Natural killer cell (primary cell): ENCODE measurements around the gene MAPKAP1. TPM values are rescaled to one million over a fixed set of nuclear protein-coding genes. Genes with fewer than 3 reads are reported as not detected.
A peak's percentile ranks its signal among the peaks of the same experiment; 100 is the strongest.

ENCODE experiments used
- ATAC-seq, 3 donors: fragments of 150-1000 bp in 2 of 3; fragments of 200-7000 bp in 1 of 3; cut with Tn5 transposase; 1 replicate in 1 of 3; 2 replicates in 2 of 3; pipeline ENCODE4 v1.10.0; 2021; ENCODE audit warnings: mild to moderate bottlenecking in 2 of 3, moderate library complexity in 2 of 3
- DNase-seq, 2 donors: peaks; one replicate each; pipeline versions ENCODE4 v3.0.0 to v3.0.0-alpha.2; 2013 to 2021; ENCODE audit warnings: mixed read lengths in 1 of 2
- H3K27ac ChIP-seq: one replicate; pipeline ENCODE4 v1.5.1; 2013; ENCODE audit warnings: mild to moderate bottlenecking, low read length
- H3K27me3 ChIP-seq: one replicate; pipeline ENCODE4 v1.6.1; 2013; ENCODE audit warnings: low read length; ENCODE audit not compliant: control insufficient read depth, insufficient read depth
- H3K36me3 ChIP-seq: one replicate; pipeline ENCODE4 v1.6.1; 2013; ENCODE audit warnings: low read length; ENCODE audit not compliant: control insufficient read depth, insufficient read depth
- H3K4me1 ChIP-seq: one replicate; pipeline ENCODE4 v1.6.1; 2013; ENCODE audit warnings: low read length; ENCODE audit not compliant: control insufficient read depth, insufficient read depth
- H3K4me3 ChIP-seq: one replicate; pipeline ENCODE4 v1.5.1; 2013; ENCODE audit warnings: low read length
- H3K9me3 ChIP-seq: one replicate; pipeline ENCODE4 v1.6.1; 2013; ENCODE audit warnings: low read length; ENCODE audit not compliant: control insufficient read depth, insufficient read depth
- H3K27ac Mint-ChIP-seq, 2 donors: one replicate each; pipeline ENCODE4 v1.8.0; 2022; ENCODE audit warnings: mild to moderate bottlenecking in 2 of 2, mixed read lengths in 2 of 2, moderate library complexity in 1 of 2
- H3K27me3 Mint-ChIP-seq, 2 donors: one replicate each; pipeline ENCODE4 v1.8.0; 2022; ENCODE audit warnings: low read depth in 2 of 2, mixed read lengths in 2 of 2
- H3K36me3 Mint-ChIP-seq: one replicate; pipeline ENCODE4 v1.8.0; 2022; ENCODE audit warnings: mixed read lengths
- H3K4me1 Mint-ChIP-seq, 2 donors: one replicate each; pipeline ENCODE4 v1.8.0; 2022; ENCODE audit warnings: mixed read lengths in 2 of 2
- H3K4me3 Mint-ChIP-seq: one replicate; pipeline ENCODE4 v1.8.0; 2022; ENCODE audit warnings: mild to moderate bottlenecking, moderate library complexity, mixed read lengths
- H3K9me3 Mint-ChIP-seq, 2 donors: one replicate each; pipeline ENCODE4 v1.8.0; 2022; ENCODE audit warnings: mixed read lengths in 2 of 2
- WGBS: methylation state at CpG from one replicate; pipeline ENCODE4 v1.1.7; 2013; ENCODE audit warnings: missing lambda C conversion rate; ENCODE audit not compliant: insufficient coverage; 5-methylcytosine and 5-hydroxymethylcytosine counted together
- intact Hi-C: fragments of 100-400 bp; cut with micrococcal nuclease; formaldehyde crosslinking; loops from one replicate; pipeline ENCODE4 v1.14.2; 2022
- total RNA-seq, 4 donors: library from RNA; stranded (reverse); fragments of 120-200 nt in 1 of 4; gene quantifications; one replicate each; pipeline versions ENCODE4 v1.2.3 to v1.2.4, GENCODE V29; 2013 to 2022
- TF ChIP-seq, protein P1 (sequence below): fragments of 200-600 bp; IDR thresholded peaks from one replicate; pipeline ENCODE4 v1.8.0; 2022; ENCODE audit warnings: antibody characterized with exemption

MAPKAP1 gene
- total RNA-seq, 3 donors from 2014 or later (not counting 1 experiment from before 2014, with no cell fraction given): 51.1 to 73.0 (median 58.8) TPM

DNA sequence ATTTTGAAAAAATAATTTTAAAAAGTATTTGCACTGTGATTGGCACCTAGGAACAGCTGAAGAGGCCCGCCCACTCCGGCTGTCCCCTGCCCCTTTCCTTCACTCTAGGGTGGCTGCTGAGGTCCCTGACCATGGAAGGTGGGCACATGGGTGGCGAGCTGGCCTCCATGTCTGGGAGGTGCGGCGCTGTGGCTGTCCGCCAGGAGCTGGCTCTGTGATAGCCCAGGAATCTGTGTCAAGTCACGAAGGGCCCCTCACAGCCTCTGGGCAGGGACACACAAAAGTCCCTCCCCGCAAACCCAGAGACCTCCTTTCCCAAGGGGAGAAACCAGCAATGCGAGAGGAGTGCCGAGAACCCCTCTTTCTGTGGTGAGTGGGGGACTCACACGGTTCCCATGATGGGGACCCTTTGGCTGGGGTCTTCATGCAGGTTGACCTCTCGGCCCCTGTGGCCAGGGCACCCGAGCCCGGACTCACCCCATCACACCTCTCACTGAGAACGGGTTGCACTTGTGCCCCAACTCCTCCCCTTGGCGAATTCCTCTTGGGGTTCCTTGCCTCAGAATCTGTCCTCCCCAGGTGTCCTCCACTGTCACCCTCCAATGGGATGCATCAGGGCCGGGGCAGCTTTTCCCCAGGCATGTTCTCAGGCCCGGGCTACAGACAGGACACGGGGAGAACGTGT is 277.4 kb downstream of the MAPKAP1 start:
- H3K9me3 ChIP-seq: no peaks in the 10 kb centered on the region
- H3K4me1 Mint-ChIP-seq: no peaks in the 10 kb centered on the region
- no peaks in the 10 kb centered on the region for H3K4me1 ChIP-seq
- DNase-seq (no peak), ATAC-seq (no peak)
- intact Hi-C loops: no loop called here
- no peak overlapping the region for H3K4me3 Mint-ChIP-seq
- TF ChIP-seq, protein P1, sequence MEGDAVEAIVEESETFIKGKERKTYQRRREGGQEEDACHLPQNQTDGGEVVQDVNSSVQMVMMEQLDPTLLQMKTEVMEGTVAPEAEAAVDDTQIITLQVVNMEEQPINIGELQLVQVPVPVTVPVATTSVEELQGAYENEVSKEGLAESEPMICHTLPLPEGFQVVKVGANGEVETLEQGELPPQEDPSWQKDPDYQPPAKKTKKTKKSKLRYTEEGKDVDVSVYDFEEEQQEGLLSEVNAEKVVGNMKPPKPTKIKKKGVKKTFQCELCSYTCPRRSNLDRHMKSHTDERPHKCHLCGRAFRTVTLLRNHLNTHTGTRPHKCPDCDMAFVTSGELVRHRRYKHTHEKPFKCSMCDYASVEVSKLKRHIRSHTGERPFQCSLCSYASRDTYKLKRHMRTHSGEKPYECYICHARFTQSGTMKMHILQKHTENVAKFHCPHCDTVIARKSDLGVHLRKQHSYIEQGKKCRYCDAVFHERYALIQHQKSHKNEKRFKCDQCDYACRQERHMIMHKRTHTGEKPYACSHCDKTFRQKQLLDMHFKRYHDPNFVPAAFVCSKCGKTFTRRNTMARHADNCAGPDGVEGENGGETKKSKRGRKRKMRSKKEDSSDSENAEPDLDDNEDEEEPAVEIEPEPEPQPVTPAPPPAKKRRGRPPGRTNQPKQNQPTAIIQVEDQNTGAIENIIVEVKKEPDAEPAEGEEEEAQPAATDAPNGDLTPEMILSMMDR: no peak
- no peaks in the 10 kb centered on the region for H3K27me3 Mint-ChIP-seq
- H3K27me3 ChIP-seq: no peaks in the 10 kb centered on the region
- no peak overlapping the region for H3K27ac Mint-ChIP-seq
- H3K27ac ChIP-seq: no peak overlapping the region
- no peak overlapping the region for H3K4me3 ChIP-seq
- H3K9me3 Mint-ChIP-seq: no peaks in the 10 kb centered on the region
- no peaks in the 10 kb centered on the region for H3K36me3 Mint-ChIP-seq
- 90% methylated on average over 20 of the region's 20 CpGs for WGBS
- H3K36me3 ChIP-seq: no peaks in the 10 kb centered on the region

DNA sequence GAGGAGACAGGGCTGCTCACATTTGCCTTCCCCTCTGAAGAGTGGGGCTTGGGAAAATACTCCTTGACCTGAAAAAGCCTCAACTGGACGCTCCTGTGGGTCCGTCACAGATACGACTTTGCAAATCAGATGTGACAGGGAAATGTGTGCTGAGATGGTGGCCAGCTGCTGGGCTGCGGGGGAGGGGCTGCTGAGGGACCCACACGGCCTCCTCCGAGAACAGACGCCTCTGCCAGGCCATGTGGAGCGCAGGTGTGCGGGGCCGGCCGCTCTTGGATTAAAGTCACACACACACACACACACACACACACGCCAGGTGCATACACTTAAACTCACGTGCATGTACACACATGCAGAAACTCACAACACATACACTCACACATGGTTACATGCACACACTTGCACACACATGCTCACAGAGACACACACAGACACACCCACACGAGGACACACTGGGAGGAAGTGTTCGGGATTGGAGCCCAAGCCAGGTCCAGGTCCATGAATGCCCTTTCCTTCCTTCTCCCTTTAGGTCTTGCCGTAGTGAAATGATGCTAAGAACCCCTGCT is 278.0 kb downstream of the MAPKAP1 start:
- Mint-ChIP-seq H3K4me3 (no peak overlapping the region), H3K27me3 (no peaks in the 10 kb centered on the region), H3K36me3 (no peaks in the 10 kb centered on the region), H3K4me1 (no peaks in the 10 kb centered on the region), H3K27ac (no peak overlapping the region), H3K9me3 (no peaks in the 10 kb centered on the region)
- WGBS: 94% methylated on average over 15 of the region's 16 CpGs
- Histone ChIP-seq H3K36me3 (no peaks in the 10 kb centered on the region), H3K27ac (no peak overlapping the region), H3K4me1 (no peaks in the 10 kb centered on the region), H3K9me3 (no peaks in the 10 kb centered on the region), H3K27me3 (no peaks in the 10 kb centered on the region), H3K4me3 (no peak overlapping the region)
- ATAC-seq (no peak), DNase-seq (no peak)
- TF ChIP-seq, protein P1: no peak
- intact Hi-C loops: no loop called here

GRCh38 chr9:125428060-125428901 is 278.7 kb downstream of the MAPKAP1 start:
- DNase-seq: no peak
- no peak overlapping the region for H3K4me3 Mint-ChIP-seq
- intact Hi-C loops: no loop called here
- no peaks in the 10 kb centered on the region for H3K9me3 Mint-ChIP-seq
- Histone ChIP-seq H3K4me1 (no peaks in the 10 kb centered on the region), H3K27ac (no peak overlapping the region), H3K27me3 (no peaks in the 10 kb centered on the region), H3K9me3 (no peaks in the 10 kb centered on the region), H3K36me3 (no peaks in the 10 kb centered on the region), H3K4me3 (no peak overlapping the region)
- no peaks in the 10 kb centered on the region for H3K36me3 Mint-ChIP-seq
- TF ChIP-seq, protein P1: no peak
- WGBS: 86% methylated on average over 10 of the region's 10 CpGs
- no peaks in the 10 kb centered on the region for H3K4me1 Mint-ChIP-seq
- ATAC-seq: peak in 1 of 3 donors; percentile 40
- H3K27ac Mint-ChIP-seq: no peak overlapping the region
- no peaks in the 10 kb centered on the region for H3K27me3 Mint-ChIP-seq
